Measurements from ENCODE around the gene HOXB5.

HOXB5 gene

GRCh38 chr17:48589060-48589830 lies 4.3 kb downstream of the HOXB5 start:
- Histone ChIP-seq H3K27me3 (ENCODE audit: low read depth) (peaks cover 21% of the 10 kb centered on the region), H3K4me3 (no peak overlapping the region)

GRCh38 chr17:48588528-48588927 lies 5.1 kb downstream of the HOXB5 start:
- Histone ChIP-seq H3K4me3 (no peak overlapping the region), H3K9me3 (no peaks in the 10 kb centered on the region), H3K36me3 (replicated peaks) (no peaks in the 10 kb centered on the region), H3K4me1 (peaks cover 12% of the 10 kb centered on the region), H3K27me3 (ENCODE audit: low read depth) (peaks cover 21% of the 10 kb centered on the region)
- no peak for DNase-seq (ENCODE audit: low spot score in 2 of 2)
- in situ Hi-C loops (cut with MboI; ENCODE audit: low sequenced_read_pairs): no loop called here

More at GRCh38 chr17:48589060-48589830, 4.3 kb downstream of the HOXB5 start:
- no peaks in the 10 kb centered on the region for H3K36me3 ChIP-seq (replicated peaks)
- in situ Hi-C loops (cut with MboI; ENCODE audit: low sequenced_read_pairs): no loop called here
- peaks cover 13% of the 10 kb centered on the region for H3K4me1 ChIP-seq
- DNase-seq (ENCODE audit: low spot score in 2 of 2): no peak
- H3K9me3 ChIP-seq: no peaks in the 10 kb centered on the region

- Histone ChIP-seq H3K27me3 (ENCODE audit: low read depth) (peaks cover 21% of the 10 kb centered on the region), H3K36me3 (replicated peaks) (no peaks in the 10 kb centered on the region), H3K9me3 (no peaks in the 10 kb centered on the region), H3K4me3 (no peak overlapping the region), H3K4me1 (peaks cover 8% of the 10 kb centered on the region)
- in situ Hi-C loops (cut with MboI; ENCODE audit: low sequenced_read_pairs): no loop called here
- no peak for DNase-seq (ENCODE audit: low spot score in 2 of 2)
Observed at GRCh38 chr17:48588074-48588415, 5.5 kb downstream of the HOXB5 start.

GRCh38 chr17:48587276-48588073 lies 6.1 kb downstream of the HOXB5 start:
- no peak overlapping the region for H3K4me3 ChIP-seq
- DNase-seq (ENCODE audit: low spot score in 2 of 2): no peak
- in situ Hi-C loops (cut with MboI; ENCODE audit: low sequenced_read_pairs): no loop called here
- no peaks in the 10 kb centered on the region for H3K9me3 ChIP-seq
- H3K27me3 ChIP-seq (ENCODE audit: low read depth): peaks cover 21% of the 10 kb centered on the region
- peaks cover 6% of the 10 kb centered on the region; the same call in 1 of the 2 replicates for H3K4me1 ChIP-seq
- no peaks in the 10 kb centered on the region for H3K36me3 ChIP-seq (replicated peaks)

GRCh38 chr17:48586355-48587258 lies 7.0 kb downstream of the HOXB5 start:
- peaks cover 21% of the 10 kb centered on the region for H3K27me3 ChIP-seq (ENCODE audit: low read depth)
- H3K4me1 ChIP-seq: peaks cover 6% of the 10 kb centered on the region; the same call in 1 of the 2 replicates
- H3K9me3 ChIP-seq: no peaks in the 10 kb centered on the region
- DNase-seq (ENCODE audit: low spot score in 2 of 2): no peak
- H3K4me3 ChIP-seq: no peak overlapping the region
- in situ Hi-C loops (cut with MboI; ENCODE audit: low sequenced_read_pairs): no loop called here
- H3K36me3 ChIP-seq (replicated peaks): no peaks in the 10 kb centered on the region

- peaks cover 16% of the 10 kb centered on the region for H3K27me3 ChIP-seq (ENCODE audit: low read depth)
- H3K4me3 ChIP-seq: no peak overlapping the region
- no peaks in the 10 kb centered on the region for H3K36me3 ChIP-seq (replicated peaks)
- peaks cover 6% of the 10 kb centered on the region; the same call in 1 of the 2 replicates for H3K4me1 ChIP-seq
- in situ Hi-C loops (cut with MboI; ENCODE audit: low sequenced_read_pairs): no loop called here
- no peak for DNase-seq (ENCODE audit: low spot score in 2 of 2)
- no peaks in the 10 kb centered on the region for H3K9me3 ChIP-seq
Observed at GRCh38 chr17:48584223-48584741, 9.3 kb downstream of the HOXB5 start.

GRCh38 chr17:48583708-48584222 lies 9.8 kb downstream of the HOXB5 start:
- H3K27me3 ChIP-seq (ENCODE audit: low read depth): peaks cover 11% of the 10 kb centered on the region

GRCh38 chr17:48582750-48583069 lies 10.9 kb downstream of the HOXB5 start:
- no peaks in the 10 kb centered on the region for H3K9me3 ChIP-seq
- in situ Hi-C loops (cut with MboI; ENCODE audit: low sequenced_read_pairs): no loop called here
- no peak overlapping the region for H3K4me3 ChIP-seq
- no peaks in the 10 kb centered on the region for H3K36me3 ChIP-seq (replicated peaks)
- no peak for DNase-seq (ENCODE audit: low spot score in 2 of 2)
- peaks cover 6% of the 10 kb centered on the region for H3K27me3 ChIP-seq (ENCODE audit: low read depth)
- peaks cover 6% of the 10 kb centered on the region; the same call in 1 of the 2 replicates for H3K4me1 ChIP-seq

More at GRCh38 chr17:48583708-48584222, 9.8 kb downstream of the HOXB5 start:
- no peak overlapping the region for H3K4me3 ChIP-seq
- in situ Hi-C loops (cut with MboI; ENCODE audit: low sequenced_read_pairs): no loop called here
- no peaks in the 10 kb centered on the region for H3K9me3 ChIP-seq
- no peaks in the 10 kb centered on the region for H3K36me3 ChIP-seq (replicated peaks)
- DNase-seq (ENCODE audit: low spot score in 2 of 2): no peak
- H3K4me1 ChIP-seq: peaks cover 6% of the 10 kb centered on the region; the same call in 1 of the 2 replicates

- H3K9me3 ChIP-seq: no peaks in the 10 kb centered on the region
- H3K4me3 ChIP-seq: no peak overlapping the region
- in situ Hi-C loops (cut with MboI; ENCODE audit: low sequenced_read_pairs): loop anchor here (5.0 kb wide), 1 partner anchor 38 kb away; no protein-coding TSS in a partner anchor
- no peaks in the 10 kb centered on the region for H3K36me3 ChIP-seq (replicated peaks)
- peaks cover 13% of the 10 kb centered on the region for H3K4me1 ChIP-seq
- no peak for DNase-seq (ENCODE audit: low spot score in 2 of 2)
- no peaks in the 10 kb centered on the region for H3K27me3 ChIP-seq (ENCODE audit: low read depth)
Observed at GRCh38 chr17:48579760-48580554, 13.6 kb downstream of the HOXB5 start.

- peaks cover 16% of the 10 kb centered on the region for H3K4me1 ChIP-seq
Observed at GRCh38 chr17:48579471-48579759, 14.2 kb downstream of the HOXB5 start.

GRCh38 chr17:48578616-48579470 lies 14.7 kb downstream of the HOXB5 start:
- Histone ChIP-seq H3K27me3 (ENCODE audit: low read depth) (no peaks in the 10 kb centered on the region), H3K4me1 (peaks cover 16% of the 10 kb centered on the region), H3K36me3 (replicated peaks) (no peaks in the 10 kb centered on the region), H3K9me3 (no peaks in the 10 kb centered on the region), H3K4me3 (peak overlapping the region; percentile 58)
- in situ Hi-C loops (cut with MboI; ENCODE audit: low sequenced_read_pairs): loop anchor here (5.0 kb wide), 1 partner anchor 37 kb away; no protein-coding TSS in a partner anchor
- DNase-seq (ENCODE audit: low spot score in 2 of 2): peak in 1 of 2 experiments; percentile 39

More at GRCh38 chr17:48579471-48579759, 14.2 kb downstream of the HOXB5 start:
- in situ Hi-C loops (cut with MboI; ENCODE audit: low sequenced_read_pairs): loop anchor here (5.0 kb wide), 1 partner anchor 37 kb away; no protein-coding TSS in a partner anchor
- DNase-seq (ENCODE audit: low spot score in 2 of 2): no peak
- no peaks in the 10 kb centered on the region for H3K9me3 ChIP-seq
- H3K36me3 ChIP-seq (replicated peaks): no peaks in the 10 kb centered on the region
- H3K27me3 ChIP-seq (ENCODE audit: low read depth): no peaks in the 10 kb centered on the region
- H3K4me3 ChIP-seq: no peak overlapping the region

Data from HAP-1 (cell line).